ENCODE results near the gene CLMN.

The CLMN gene

DNA sequence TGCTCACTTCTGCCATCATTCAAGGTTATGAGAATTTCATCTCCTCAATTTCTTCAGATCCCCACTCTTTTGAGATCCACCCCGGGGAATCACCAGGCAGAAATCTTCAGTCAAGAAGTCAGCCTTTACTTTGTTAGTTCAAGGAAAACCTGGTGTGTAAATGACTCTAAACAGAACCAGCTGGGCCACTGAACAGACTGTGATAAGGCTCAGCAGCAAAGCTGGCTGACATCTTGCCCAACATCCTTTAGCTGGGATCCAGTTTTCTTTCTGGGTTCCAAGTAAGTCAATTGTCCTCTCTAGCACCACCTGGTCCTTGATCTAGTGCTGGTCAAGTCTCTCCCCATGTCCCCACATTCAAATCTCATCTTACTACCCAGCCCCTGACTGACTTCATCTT is 11.6 kb downstream of the CLMN start:
- TF ChIP-seq, protein P1, sequence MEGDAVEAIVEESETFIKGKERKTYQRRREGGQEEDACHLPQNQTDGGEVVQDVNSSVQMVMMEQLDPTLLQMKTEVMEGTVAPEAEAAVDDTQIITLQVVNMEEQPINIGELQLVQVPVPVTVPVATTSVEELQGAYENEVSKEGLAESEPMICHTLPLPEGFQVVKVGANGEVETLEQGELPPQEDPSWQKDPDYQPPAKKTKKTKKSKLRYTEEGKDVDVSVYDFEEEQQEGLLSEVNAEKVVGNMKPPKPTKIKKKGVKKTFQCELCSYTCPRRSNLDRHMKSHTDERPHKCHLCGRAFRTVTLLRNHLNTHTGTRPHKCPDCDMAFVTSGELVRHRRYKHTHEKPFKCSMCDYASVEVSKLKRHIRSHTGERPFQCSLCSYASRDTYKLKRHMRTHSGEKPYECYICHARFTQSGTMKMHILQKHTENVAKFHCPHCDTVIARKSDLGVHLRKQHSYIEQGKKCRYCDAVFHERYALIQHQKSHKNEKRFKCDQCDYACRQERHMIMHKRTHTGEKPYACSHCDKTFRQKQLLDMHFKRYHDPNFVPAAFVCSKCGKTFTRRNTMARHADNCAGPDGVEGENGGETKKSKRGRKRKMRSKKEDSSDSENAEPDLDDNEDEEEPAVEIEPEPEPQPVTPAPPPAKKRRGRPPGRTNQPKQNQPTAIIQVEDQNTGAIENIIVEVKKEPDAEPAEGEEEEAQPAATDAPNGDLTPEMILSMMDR (IDR thresholded peaks at IDR 0.05; ENCODE audit: low read depth, low read length) = no peak
- in situ Hi-C loops (cut with HindIII; ENCODE audit: low sequenced_read_pairs) = no loop called here
- no peak for DNase-seq (ENCODE audit: low read depth, low spot score)
- H3K4me3 ChIP-seq (ENCODE audit: low read depth, low read length) = no peak overlapping the region

DNA sequence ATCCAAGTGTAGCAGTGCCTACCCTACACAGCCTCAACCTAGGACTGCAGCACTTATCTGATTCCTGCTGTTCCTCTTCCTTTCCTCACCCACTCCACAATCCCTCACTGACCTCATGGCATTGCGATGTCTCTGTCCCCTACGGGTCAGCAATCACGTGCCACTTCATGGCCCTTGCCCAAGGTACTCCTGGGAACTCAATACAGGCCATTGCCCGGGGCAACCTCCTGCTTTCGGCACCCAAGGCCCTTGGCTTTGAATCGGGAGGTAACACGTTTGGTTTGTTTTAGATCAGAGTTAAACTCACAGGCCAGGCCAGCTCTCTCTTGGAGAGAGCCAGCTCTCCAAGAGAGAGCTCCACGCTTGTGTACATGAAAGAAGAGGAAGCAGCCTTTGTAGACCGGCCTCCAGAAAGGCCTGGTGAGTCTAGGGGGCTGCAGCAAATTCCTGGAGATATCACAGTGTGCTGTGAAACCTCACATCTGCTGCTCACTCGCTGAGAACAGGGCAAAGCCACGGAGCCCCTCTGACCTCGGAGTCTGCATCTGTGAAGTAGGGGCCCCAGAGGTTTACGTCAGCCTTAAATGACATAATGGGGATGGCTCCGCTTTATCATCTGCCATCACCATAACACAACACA is 12.2 kb downstream of the CLMN start:
- in situ Hi-C loops (cut with HindIII; ENCODE audit: low sequenced_read_pairs) = no loop called here
- DNase-seq (ENCODE audit: low read depth, low spot score) = no peak
- H3K4me3 ChIP-seq (ENCODE audit: low read depth, low read length) = no peak overlapping the region
- TF ChIP-seq, protein P1 (IDR thresholded peaks at IDR 0.05; ENCODE audit: low read depth, low read length) = no peak

GRCh38 chr14:95305940-95306339 is 13.8 kb downstream of the CLMN start:
- H3K4me3 ChIP-seq (ENCODE audit: low read depth, low read length) = no peak overlapping the region
- in situ Hi-C loops (cut with HindIII; ENCODE audit: low sequenced_read_pairs) = no loop called here
- no peak for DNase-seq (ENCODE audit: low read depth, low spot score)
- TF ChIP-seq, protein P1 (IDR thresholded peaks at IDR 0.05; ENCODE audit: low read depth, low read length) = no peak

DNA sequence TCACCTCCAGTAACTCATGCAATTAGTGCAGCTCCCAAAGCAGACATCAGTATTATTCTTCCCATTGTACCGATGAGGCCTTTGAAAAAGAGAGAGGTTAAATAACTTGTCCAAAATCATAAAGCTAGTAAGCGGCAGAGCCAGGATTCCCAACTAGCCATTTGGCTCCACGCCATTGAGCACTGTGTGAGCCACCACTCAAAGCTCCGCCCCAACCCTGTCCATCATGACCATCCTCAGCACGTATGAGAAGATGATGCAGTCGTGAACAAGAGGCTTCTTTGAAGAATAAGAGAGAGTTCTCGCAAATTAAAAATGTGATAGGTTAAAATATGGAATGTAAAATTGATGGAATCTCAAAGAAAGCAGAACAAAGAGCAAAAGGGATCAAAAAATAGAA is 14.6 kb downstream of the CLMN start:
- DNase-seq (ENCODE audit: low read depth, low spot score) = no peak
- TF ChIP-seq, protein P1 (IDR thresholded peaks at IDR 0.05; ENCODE audit: low read depth, low read length) = no peak
- in situ Hi-C loops (cut with HindIII; ENCODE audit: low sequenced_read_pairs) = no loop called here
- no peak overlapping the region for H3K4me3 ChIP-seq (ENCODE audit: low read depth, low read length)

DNA sequence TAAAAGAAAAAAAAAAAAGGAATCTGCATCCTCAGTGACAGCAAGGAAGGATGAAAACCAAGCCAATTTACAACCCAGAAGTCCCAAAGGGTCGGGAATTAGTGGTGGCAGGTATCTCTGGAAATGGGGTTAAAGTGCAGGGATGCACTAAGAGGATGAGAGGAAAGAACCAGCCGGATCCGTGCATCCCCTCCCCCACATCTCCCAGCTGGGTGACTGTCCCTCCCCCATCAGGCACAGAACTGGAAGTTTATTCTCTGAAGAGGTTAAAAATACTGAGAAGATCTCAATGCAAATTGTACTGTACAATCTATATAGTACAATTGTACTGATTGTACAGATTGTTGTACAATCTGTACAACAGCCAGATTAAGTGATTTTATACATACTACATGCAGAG is 15.4 kb downstream of the CLMN start:
- in situ Hi-C loops (cut with HindIII; ENCODE audit: low sequenced_read_pairs) = no loop called here
- TF ChIP-seq, protein P1 (IDR thresholded peaks at IDR 0.05; ENCODE audit: low read depth, low read length) = no peak
- DNase-seq (ENCODE audit: low read depth, low spot score) = no peak

GRCh38 chr14:95303552-95303951 is 16.2 kb downstream of the CLMN start:
- H3K4me3 ChIP-seq (ENCODE audit: low read depth, low read length) = no peak overlapping the region
- no peak for DNase-seq (ENCODE audit: low read depth, low spot score)
- in situ Hi-C loops (cut with HindIII; ENCODE audit: low sequenced_read_pairs) = no loop called here
- TF ChIP-seq, protein P1 (IDR thresholded peaks at IDR 0.05; ENCODE audit: low read depth, low read length) = no peak

More for the DNA sequence above, 15.4 kb downstream of the CLMN start:
- no peak overlapping the region for H3K4me3 ChIP-seq (ENCODE audit: low read depth, low read length)

Measured in astrocyte of the spinal cord (primary cell).